HG03039 (cell line): ENCODE measurements around the gene MYO16.

Experiments
- ATAC-seq: cut with Tn5 transposase; IDR thresholded peaks from one replicate; pipeline ENCODE4 v1.9.1; 2021; ENCODE audit warnings: mild to moderate bottlenecking, moderate library complexity; ENCODE audit not compliant: unreplicated experiment

The MYO16 gene

DNA sequence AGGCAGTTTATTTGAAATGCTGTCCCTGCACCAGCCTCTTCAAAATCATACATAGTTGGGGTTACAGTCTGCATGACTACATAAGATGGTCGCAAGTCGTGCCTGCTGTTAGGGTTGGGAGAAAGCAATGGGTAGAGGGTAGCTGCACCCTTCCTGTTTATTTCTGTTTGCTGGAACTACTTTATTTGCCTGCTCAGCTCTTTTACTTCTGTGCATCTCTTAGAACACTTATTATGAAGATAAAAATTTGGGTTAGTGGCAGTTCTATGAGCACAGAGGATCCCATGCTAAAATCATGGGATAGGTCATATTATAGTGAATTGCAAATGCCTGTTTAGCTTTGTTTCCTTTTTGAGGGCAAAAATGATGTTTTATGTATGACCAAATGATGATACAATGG, 160.1 kb downstream of the MYO16 start:
- no peak for ATAC-seq

- no peak for ATAC-seq
These were observed 166.4 kb downstream of the MYO16 start for GRCh38 chr13:108795841-108796240.

DNA sequence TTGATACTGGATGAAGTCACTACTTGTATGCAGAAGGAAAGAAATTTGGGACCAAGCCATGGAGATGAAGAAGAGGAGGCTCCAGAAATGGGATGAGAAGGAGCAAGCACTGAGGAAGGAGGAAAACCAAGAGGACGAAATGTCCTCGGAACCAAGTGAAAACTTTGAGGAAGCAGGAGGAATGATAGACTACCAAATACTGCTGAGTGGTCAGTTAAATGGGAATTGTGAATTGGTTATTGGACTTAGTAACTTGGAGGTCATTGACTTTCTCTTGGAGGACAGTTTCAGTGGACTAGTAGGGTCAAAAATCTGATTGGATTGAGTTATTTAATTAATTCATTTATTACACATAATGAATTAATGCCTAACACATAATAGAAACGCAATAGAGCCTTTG, 167.9 kb downstream of the MYO16 start:
- ATAC-seq, result no peak

DNA sequence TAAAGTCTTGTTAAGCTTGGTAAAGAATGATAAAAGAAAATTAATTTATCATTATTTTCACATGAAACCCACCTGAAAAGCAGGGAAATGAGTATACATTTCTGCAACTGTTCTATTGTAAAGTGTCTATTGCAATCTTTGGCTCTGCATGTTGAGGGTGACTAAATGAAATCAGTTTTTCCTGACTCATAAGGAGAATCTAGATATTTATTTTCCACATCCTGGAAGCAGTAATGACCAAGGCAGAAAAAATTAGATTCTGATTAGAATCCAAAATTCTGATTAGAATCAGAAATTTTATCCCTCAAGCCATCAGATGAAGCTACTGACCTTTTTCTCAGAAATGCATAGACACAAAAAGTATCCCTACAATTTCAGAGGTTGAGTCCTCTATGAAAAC, 178.4 kb downstream of the MYO16 start:
- ATAC-seq, result no peak

- ATAC-seq, result no peak
These were observed 182.8 kb downstream of the MYO16 start for GRCh38 chr13:108812165-108812564.

DNA sequence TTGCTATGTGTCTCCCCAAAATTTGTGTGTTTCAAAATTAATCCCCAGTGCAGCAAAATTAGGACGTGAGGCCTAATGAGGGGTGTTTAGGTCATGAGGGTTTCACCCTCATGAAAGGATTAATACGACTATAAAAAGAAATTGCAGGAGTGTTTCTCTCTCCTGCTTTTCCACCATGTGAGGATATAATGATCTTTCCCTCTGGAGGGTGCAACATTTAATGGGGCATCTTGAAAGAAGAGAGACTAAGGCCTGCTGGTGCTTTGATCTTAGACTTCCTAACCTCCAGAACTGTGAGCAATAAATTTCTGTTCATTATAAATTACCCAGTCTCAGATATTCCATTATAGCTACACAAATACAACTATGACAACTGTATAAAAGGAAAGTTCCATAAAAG, 183.2 kb downstream of the MYO16 start:
- no peak for ATAC-seq

- ATAC-seq, result no peak
These were observed 184.3 kb downstream of the MYO16 start for GRCh38 chr13:108813587-108814170.

DNA sequence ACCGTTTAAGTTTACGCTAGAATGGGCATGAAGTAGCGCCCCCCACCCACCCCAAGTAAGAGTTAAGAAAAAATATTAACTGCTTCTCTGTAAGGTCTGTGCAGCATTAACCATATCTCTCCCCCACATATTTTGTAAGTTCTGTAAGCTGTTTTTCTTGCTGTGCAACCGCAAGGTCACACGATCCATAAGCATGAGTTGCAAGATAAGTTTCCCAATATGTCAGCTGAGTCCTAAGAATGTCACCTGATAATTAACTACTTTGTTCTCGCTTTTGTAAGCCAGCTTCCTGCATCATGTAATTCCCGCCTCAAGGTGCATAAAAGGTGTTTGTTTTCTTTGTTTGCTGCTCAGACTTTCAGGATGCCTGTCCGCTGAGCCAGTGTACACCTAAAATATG, 187.0 kb downstream of the MYO16 start:
- ATAC-seq, result no peak

GRCh38 chr13:108827646-108828045, 198.2 kb downstream of the MYO16 start:
- ATAC-seq, result no peak

GRCh38 chr13:108828086-108828815, 198.8 kb downstream of the MYO16 start:
- ATAC-seq, result no peak

DNA sequence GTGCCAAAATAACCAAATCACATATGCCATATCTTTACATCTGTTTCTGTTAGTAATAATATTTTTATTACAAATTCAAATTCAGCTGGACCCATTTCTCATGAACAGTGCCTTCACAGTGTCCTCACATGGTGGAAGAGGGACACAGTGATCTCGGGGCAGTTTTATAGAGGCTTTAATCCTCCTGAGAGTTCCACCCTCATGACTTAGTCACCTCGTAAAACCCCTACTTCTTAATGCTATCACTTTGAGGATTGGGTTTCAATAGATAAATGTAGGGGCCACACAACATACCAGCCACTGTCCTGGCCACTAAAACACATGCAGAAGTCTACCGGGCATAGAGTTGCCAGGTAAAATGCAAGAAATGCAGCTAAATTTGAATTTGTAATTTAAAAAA, 201.5 kb downstream of the MYO16 start:
- ATAC-seq, result no peak

DNA sequence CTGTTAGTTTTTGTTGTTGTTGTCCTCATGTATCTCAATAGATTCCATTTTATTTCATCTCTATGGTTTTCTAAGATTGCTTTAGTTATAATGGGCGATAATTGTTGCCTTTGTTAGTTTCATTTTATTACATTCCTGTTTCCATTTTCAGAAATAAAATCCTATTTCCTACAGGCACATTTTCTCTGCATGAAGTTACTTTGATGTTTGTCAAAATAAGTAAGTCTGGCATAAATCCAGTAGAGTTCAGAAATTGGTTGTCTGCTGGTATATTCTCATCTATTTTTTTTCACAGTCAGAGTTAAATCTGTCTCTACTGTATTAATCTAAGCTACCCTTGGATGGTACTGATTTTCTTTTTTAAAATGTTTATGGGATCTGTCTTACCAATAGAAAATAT, 204.1 kb downstream of the MYO16 start:
- ATAC-seq, result no peak

DNA sequence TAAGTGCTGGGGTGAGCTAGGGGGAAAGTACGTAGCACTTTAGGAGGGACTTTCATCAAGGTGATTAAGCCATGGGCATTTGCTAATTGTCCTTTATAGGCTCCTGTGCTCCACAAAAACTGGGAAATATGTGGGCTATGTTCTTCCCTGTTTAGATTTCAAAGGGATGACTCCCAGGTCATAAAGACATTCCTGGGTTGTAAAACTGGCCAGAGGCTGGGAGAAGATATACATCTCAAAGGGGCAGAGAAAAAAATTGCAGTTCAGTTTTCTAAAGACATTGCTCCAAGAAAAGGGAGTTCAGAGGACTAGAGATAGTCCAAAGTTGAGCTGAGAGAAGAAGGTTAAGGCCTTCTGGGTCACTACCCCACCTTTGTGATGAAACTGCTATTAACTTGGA, 204.8 kb downstream of the MYO16 start:
- no peak for ATAC-seq

GRCh38 chr13:108835083-108835482, 205.7 kb downstream of the MYO16 start:
- no peak for ATAC-seq

DNA sequence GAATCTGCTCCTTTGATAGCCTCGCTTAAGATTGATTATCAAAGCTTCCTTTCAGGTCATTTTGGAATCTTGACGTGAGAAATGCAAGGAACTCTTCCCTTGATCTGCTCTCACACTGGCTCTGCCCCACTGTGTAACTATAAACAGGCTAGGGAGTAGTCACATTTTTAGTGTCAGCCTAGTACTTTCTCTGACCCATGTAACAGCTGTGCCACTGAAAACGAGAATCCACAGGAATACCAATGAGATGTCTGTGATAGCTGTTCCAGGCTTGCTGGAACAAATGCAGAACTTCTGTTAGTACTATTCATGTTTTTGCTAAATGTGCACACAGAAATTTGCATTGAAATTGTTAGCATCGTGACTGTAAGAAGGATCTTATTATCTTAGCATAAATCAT, 221.3 kb downstream of the MYO16 start:
- ATAC-seq, result no peak

- ATAC-seq, result no peak
These were observed 222.2 kb downstream of the MYO16 start for GRCh38 chr13:108851660-108852059.

DNA sequence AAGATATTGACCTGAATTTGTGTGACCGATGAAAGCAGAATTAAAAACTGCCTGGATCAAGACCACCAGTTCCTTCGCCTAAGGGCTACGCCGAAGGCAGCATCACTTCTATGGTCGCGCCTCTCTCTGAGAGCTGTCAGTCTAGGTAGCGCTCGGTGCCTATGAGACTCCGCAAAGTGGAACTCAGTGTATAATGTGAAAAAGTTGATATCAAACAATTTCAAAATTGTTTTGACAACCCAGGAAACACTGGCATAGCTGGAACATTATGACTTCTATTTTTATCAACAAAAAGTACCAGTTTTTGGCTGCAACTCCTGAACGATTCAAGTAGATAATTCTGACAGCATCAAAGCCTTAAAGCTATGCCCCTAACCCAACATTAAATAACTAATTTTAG, 223.6 kb downstream of the MYO16 start:
- ATAC-seq, result no peak

- ATAC-seq, result peak; percentile 75
These were observed 226.5 kb downstream of the MYO16 start for GRCh38 chr13:108855737-108856387.

DNA sequence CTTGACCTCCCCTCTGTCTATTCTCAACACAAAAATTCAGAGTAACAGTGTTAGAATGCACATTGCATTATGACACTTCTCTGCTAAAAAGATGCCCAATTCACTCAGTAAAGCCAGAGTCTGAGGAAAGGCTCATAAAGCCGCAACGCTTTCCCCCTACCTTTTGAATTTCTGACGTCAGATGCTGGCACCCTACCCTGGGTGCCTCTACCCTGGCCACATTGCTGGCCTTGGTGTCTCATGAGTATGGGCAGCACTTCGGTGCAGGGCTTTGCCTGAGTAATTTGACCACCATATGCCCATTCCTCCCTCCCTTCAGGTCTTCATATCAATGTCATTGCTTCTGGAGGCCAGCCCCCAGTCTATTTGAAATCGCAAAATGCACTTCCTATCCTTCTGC, 229.3 kb downstream of the MYO16 start:
- ATAC-seq, result no peak

GRCh38 chr13:108859197-108860012, 230.0 kb downstream of the MYO16 start:
- ATAC-seq, result no peak

DNA sequence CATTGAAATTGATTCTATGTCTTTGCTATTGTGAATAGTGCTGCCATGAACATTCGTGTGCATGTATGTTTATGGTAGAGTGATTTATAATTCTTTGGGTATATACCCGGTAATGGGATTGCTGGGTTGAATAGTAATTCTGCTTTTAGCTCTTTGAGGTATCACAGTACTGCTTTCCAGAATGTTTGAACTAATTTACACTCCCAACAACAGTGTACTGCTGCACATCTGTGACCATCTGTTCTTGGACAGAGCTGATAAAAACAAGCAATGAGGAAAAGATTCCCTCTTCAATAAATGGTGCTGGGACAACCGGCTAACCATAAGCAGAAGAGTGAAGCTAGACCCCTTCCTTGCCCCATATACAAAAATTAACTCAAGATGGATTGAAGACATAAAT, 231.0 kb downstream of the MYO16 start:
- no peak for ATAC-seq

- ATAC-seq, result no peak
These were observed 247.9 kb downstream of the MYO16 start for GRCh38 chr13:108877300-108877699.
